ENCODE results near the gene TNNT2.

- TF ChIP-seq SNAI2 (CRISPR knock-in tag; IDR thresholded peaks at IDR 0.05) (no peak), ZNF8 (CRISPR knock-in tag; IDR thresholded peaks at IDR 0.05) (no peak), CREB5 (CRISPR knock-in tag; IDR thresholded peaks at IDR 0.05; ENCODE audit: low read depth) (no peak)
Measured at GRCh38 chr1:201418461-201418860, 41.0 kb upstream of the TNNT2 start.
